Pulmonary artery endothelial cell (primary cell): ENCODE results near the gene RBFOX2. TPM values are rescaled to one million over a fixed set of nuclear protein-coding genes. Genes with fewer than 3 reads are reported as not detected.
"Not testable (repeated sequence)": the region's sequence is repeated elsewhere in the genome, so short reads cannot be mapped to it uniquely, and the experiment has no call there.

Source experiments
- DNase-seq: peaks from one replicate; pipeline ENCODE4 v3.0.0-alpha.2; 2011; ENCODE audit warnings: low read depth, low spot score
- total RNA-seq: library from RNA; depleted of rRNA; stranded (reverse); fragments of >200 nt; gene quantifications from 2 replicates; pipeline ENCODE4 v1.2.3, GENCODE V29; 2014

RBFOX2 gene
- total RNA-seq, 1 donor from 2014 or later, result 151 TPM

DNA sequence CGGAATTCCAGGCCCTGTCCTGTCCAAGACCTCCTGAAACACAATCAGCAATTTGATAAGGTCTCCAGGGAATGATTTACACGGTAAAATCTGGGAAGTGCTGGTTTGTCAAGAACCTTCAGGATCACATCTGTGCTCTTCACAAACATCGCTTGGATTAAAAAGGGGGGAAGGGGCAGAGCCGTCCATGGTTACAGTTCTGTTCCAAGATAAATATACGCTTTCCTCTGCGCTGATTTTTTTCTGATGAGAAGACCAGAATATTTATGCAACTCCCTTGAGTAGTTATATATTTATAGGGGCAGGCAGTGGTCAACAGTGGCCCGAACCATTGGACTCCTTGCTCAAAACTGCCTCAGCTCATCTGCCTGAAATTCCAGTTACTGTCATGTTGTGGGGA lies 320.2 kb downstream of the RBFOX2 start:
- DNase-seq, result no peak

- peak; percentile 26 for DNase-seq
These were observed 323.5 kb downstream of the RBFOX2 start for GRCh38 chr22:35705141-35705540.

- DNase-seq, result no peak
These were observed 324.6 kb downstream of the RBFOX2 start for GRCh38 chr22:35703861-35704584.

DNA sequence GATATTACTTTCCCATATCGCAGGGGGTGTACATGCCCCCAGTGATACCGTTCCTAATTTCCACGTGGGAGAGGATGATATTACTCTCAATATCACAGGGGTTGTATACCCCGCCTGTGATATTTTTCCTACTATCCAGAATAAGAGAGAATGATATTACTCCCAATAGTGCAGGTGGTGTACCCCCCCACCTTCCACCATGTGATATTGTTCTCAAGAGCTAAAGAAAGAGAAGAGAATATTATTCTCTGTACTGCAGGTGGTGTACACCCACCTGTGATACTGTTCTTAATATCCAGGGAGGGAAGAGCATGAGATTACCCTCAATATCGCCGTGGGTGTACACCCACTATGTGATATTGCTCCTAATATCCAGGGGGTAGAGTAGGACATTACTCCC lies 328.8 kb downstream of the RBFOX2 start:
- DNase-seq, result not testable (repeated sequence)

DNA sequence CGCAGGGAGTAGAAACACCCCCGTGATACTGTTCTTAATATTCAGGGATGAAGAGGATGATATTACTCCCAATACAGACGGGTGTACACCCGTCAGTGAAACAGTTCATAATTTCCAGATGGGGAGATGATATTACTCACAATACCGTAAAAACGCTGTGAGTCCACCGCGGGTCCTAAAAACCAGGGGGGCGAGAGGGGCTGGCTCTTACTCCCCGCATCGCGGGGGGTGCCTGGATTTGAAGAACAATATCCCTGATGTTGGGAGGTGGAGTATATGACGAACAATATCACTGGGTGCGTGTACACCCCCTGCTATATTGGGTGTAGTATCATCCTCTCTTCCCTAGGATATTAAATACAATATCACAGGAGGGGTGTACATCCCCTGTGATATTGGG lies 331.5 kb downstream of the RBFOX2 start:
- no peak for DNase-seq

DNA sequence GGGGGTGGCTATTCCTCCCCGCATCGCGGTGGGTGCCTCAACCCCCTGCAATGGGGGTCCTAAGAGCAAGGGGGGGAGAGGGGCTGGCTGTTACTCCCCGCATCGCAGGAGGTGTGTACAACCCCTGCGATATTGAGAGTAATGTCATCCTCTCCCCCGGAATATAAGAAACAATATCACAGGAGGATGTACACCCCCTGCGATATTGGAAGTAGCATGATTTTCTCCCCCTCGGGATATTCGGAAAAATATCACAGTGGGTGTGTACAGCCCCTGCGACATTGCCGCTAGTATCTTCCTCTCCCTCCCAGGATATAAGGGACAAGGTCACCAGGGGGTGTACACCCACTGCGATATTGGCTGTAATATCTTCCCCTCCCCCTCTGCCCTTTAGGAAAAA lies 333.4 kb downstream of the RBFOX2 start:
- DNase-seq, result no peak

- DNase-seq, result no peak
These were observed 338.6 kb downstream of the RBFOX2 start for GRCh38 chr22:35690001-35690400.

DNA sequence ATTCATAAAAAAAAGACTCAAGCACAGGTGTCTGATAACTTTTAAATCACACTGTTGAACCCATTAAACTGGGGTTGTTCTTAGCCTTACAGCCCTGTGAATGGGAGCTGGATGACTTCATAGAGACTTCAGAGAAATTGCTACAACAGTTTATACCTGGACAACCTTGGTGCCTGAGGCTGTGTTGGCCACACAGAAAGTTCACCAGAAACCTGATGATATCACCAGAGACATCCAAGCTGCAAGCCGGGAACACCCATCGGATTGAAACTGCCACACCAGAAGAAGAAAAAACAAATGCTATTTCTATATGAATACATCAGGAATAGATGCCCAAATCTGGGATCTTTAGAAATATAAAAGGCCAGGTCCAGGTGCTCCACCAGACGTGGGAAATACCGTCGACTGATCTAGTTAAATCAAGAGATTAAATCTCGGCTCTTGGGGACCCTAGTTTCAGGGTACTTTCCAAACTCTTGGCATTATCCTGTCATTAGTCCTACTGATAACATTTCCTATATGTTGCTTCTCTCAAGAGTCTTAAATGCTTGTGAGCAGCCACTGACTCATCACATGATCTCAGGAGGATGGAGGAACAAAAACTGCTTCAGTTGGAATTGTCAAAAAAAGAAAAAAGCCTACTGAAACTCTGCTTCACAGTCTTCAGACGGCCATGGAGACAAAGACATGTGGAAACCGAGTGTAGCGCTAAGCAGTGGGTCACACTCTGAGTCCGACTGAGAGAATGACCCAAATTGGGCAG lies 339.5 kb downstream of the RBFOX2 start:
- no peak for DNase-seq

Other genes starting within 250 kb of the RBFOX2 start
- 52.0 and 59.1 TPM in 2 replicates for gene APOL3, start 131.9 kb upstream of the RBFOX2 start, total RNA-seq
- 0.04 and 0.53 TPM in 2 replicates for gene APOL4, start 173.0 kb upstream of the RBFOX2 start, total RNA-seq
- 60.9 and 89.8 TPM in 2 replicates for gene APOL2, start 210.7 kb upstream of the RBFOX2 start, total RNA-seq
- gene APOL1, start 224.3 kb upstream of the RBFOX2 start, total RNA-seq, result 26.5 and 52.2 TPM in 2 replicates